Measurements from ENCODE around the gene CD109.

CD109 gene

DNA sequence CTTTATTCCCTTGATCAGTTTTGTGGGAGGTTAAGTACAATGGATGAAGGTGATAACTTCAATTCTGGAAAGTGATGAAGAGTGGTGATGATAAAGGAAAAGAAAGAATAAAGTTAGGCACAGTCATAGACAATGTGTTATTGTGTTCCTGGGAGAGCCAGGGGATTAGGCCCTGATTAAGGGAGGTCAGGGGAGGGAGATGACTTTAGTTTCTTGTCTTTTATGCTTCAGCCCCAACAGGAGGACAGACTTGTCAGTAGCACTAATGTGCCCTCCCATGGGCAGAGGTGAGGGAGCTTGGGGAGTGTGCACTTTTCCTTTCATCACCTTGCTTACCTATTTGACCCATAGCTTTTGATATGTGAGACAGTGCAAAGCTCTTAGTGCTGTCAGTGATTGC lies 115.7 kb downstream of the CD109 start:
- TF ChIP-seq, protein P1, sequence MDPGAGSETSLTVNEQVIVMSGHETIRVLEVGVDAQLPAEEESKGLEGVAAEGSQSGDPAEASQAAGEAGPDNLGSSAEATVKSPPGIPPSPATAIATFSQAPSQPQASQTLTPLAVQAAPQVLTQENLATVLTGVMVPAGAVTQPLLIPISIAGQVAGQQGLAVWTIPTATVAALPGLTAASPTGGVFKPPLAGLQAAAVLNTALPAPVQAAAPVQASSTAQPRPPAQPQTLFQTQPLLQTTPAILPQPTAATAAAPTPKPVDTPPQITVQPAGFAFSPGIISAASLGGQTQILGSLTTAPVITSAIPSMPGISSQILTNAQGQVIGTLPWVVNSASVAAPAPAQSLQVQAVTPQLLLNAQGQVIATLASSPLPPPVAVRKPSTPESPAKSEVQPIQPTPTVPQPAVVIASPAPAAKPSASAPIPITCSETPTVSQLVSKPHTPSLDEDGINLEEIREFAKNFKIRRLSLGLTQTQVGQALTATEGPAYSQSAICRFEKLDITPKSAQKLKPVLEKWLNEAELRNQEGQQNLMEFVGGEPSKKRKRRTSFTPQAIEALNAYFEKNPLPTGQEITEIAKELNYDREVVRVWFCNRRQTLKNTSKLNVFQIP (CRISPR knock-in tag; IDR thresholded peaks at IDR 0.05; ENCODE audit: borderline replicate concordance, low read depth), result no peak
- no peak for TF ChIP-seq SNAI2 (CRISPR knock-in tag; IDR thresholded peaks at IDR 0.05)
- TF ChIP-seq ZNF565 (CRISPR knock-in tag; conservative IDR thresholded peaks at IDR 0.05; ENCODE audit: low read depth), result no peak
- no peak for TF ChIP-seq RARB (CRISPR knock-in tag; IDR thresholded peaks at IDR 0.05)
- no peak for TF ChIP-seq GLIS3 (CRISPR knock-in tag; IDR thresholded peaks at IDR 0.05)
- no peak for TF ChIP-seq ZNF8 (CRISPR knock-in tag; IDR thresholded peaks at IDR 0.05)
- TF ChIP-seq CSDC2 (CRISPR knock-in tag; IDR thresholded peaks at IDR 0.05), result no peak
- TF ChIP-seq, protein P2, sequence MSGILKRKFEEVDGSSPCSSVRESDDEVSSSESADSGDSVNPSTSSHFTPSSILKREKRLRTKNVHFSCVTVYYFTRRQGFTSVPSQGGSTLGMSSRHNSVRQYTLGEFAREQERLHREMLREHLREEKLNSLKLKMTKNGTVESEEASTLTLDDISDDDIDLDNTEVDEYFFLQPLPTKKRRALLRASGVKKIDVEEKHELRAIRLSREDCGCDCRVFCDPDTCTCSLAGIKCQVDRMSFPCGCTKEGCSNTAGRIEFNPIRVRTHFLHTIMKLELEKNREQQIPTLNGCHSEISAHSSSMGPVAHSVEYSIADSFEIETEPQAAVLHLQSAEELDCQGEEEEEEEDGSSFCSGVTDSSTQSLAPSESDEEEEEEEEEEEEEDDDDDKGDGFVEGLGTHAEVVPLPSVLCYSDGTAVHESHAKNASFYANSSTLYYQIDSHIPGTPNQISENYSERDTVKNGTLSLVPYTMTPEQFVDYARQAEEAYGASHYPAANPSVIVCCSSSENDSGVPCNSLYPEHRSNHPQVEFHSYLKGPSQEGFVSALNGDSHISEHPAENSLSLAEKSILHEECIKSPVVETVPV (CRISPR knock-in tag; IDR thresholded peaks at IDR 0.05), result no peak
- TF ChIP-seq ESRRG (CRISPR knock-in tag; IDR thresholded peaks at IDR 0.05), result no peak
- TF ChIP-seq, protein P3, sequence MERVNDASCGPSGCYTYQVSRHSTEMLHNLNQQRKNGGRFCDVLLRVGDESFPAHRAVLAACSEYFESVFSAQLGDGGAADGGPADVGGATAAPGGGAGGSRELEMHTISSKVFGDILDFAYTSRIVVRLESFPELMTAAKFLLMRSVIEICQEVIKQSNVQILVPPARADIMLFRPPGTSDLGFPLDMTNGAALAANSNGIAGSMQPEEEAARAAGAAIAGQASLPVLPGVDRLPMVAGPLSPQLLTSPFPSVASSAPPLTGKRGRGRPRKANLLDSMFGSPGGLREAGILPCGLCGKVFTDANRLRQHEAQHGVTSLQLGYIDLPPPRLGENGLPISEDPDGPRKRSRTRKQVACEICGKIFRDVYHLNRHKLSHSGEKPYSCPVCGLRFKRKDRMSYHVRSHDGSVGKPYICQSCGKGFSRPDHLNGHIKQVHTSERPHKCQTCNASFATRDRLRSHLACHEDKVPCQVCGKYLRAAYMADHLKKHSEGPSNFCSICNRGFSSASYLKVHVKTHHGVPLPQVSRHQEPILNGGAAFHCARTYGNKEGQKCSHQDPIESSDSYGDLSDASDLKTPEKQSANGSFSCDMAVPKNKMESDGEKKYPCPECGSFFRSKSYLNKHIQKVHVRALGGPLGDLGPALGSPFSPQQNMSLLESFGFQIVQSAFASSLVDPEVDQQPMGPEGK (CRISPR knock-in tag; IDR thresholded peaks at IDR 0.05; ENCODE audit: borderline replicate concordance), result no peak
- TF ChIP-seq, protein P4, sequence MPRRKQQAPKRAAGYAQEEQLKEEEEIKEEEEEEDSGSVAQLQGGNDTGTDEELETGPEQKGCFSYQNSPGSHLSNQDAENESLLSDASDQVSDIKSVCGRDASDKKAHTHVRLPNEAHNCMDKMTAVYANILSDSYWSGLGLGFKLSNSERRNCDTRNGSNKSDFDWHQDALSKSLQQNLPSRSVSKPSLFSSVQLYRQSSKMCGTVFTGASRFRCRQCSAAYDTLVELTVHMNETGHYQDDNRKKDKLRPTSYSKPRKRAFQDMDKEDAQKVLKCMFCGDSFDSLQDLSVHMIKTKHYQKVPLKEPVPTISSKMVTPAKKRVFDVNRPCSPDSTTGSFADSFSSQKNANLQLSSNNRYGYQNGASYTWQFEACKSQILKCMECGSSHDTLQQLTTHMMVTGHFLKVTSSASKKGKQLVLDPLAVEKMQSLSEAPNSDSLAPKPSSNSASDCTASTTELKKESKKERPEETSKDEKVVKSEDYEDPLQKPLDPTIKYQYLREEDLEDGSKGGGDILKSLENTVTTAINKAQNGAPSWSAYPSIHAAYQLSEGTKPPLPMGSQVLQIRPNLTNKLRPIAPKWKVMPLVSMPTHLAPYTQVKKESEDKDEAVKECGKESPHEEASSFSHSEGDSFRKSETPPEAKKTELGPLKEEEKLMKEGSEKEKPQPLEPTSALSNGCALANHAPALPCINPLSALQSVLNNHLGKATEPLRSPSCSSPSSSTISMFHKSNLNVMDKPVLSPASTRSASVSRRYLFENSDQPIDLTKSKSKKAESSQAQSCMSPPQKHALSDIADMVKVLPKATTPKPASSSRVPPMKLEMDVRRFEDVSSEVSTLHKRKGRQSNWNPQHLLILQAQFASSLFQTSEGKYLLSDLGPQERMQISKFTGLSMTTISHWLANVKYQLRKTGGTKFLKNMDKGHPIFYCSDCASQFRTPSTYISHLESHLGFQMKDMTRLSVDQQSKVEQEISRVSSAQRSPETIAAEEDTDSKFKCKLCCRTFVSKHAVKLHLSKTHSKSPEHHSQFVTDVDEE (CRISPR knock-in tag; IDR thresholded peaks at IDR 0.05), result no peak
- TF ChIP-seq TOX (CRISPR knock-in tag; IDR thresholded peaks at IDR 0.05; ENCODE audit: borderline replicate concordance), result no peak
- TF ChIP-seq ZFP30 (CRISPR knock-in tag; IDR thresholded peaks at IDR 0.05), result no peak
- no peak for TF ChIP-seq ZFP3 (CRISPR knock-in tag; IDR thresholded peaks at IDR 0.05)
- no peak for TF ChIP-seq ARNTL (CRISPR knock-in tag; IDR thresholded peaks at IDR 0.05; ENCODE audit: borderline replicate concordance, low read depth)
- ATAC-seq, result no peak

DNA sequence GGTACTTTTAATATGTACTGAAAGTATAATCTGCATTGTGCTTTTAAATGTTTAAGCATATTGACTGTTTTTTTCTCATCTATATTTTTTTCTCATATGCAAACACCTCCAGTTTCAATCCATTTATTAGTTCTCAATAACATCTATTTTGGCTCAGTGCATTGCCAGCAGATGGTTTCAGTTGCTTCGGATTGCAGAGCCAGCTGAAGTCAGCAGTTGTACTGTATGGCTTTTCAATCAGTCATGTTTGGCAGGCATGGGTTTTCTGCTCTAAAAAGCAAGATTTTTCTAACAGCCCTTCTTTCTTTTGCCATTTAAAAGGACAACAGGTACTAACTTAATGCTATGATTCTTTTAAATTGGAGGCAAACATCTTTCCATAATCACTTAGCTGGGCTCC lies 121.2 kb downstream of the CD109 start:
- TF ChIP-seq ISL1 (CRISPR knock-in tag; IDR thresholded peaks at IDR 0.05), result no peak
- no peak for TF ChIP-seq ZC3H10 (CRISPR knock-in tag; IDR thresholded peaks at IDR 0.05)
- no peak for TF ChIP-seq ZFP3 (CRISPR knock-in tag; IDR thresholded peaks at IDR 0.05)
- TF ChIP-seq, protein P1 (CRISPR knock-in tag; IDR thresholded peaks at IDR 0.05; ENCODE audit: borderline replicate concordance, low read depth), result no peak
- TF ChIP-seq, protein P5, sequence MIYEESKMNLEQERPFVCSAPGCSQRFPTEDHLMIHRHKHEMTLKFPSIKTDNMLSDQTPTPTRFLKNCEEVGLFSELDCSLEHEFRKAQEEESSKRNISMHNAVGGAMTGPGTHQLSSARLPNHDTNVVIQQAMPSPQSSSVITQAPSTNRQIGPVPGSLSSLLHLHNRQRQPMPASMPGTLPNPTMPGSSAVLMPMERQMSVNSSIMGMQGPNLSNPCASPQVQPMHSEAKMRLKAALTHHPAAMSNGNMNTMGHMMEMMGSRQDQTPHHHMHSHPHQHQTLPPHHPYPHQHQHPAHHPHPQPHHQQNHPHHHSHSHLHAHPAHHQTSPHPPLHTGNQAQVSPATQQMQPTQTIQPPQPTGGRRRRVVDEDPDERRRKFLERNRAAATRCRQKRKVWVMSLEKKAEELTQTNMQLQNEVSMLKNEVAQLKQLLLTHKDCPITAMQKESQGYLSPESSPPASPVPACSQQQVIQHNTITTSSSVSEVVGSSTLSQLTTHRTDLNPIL (CRISPR knock-in tag; IDR thresholded peaks at IDR 0.05; ENCODE audit: low read depth), result no peak
- TF ChIP-seq, protein P2 (CRISPR knock-in tag; IDR thresholded peaks at IDR 0.05), result no peak
- TF ChIP-seq, protein P4 (CRISPR knock-in tag; IDR thresholded peaks at IDR 0.05), result no peak
- no peak for TF ChIP-seq ZNF565 (CRISPR knock-in tag; conservative IDR thresholded peaks at IDR 0.05; ENCODE audit: low read depth)
- no peak for TF ChIP-seq GLIS3 (CRISPR knock-in tag; IDR thresholded peaks at IDR 0.05)
- no peak for TF ChIP-seq SNAI2 (CRISPR knock-in tag; IDR thresholded peaks at IDR 0.05)
- no peak for TF ChIP-seq BACH2 (CRISPR knock-in tag; IDR thresholded peaks at IDR 0.05; ENCODE audit: borderline replicate concordance)
- TF ChIP-seq ARNTL (CRISPR knock-in tag; IDR thresholded peaks at IDR 0.05; ENCODE audit: borderline replicate concordance, low read depth), result no peak
- no peak for TF ChIP-seq PPARA (CRISPR knock-in tag; IDR thresholded peaks at IDR 0.05; ENCODE audit: borderline replicate concordance)
- TF ChIP-seq ESRRG (CRISPR knock-in tag; IDR thresholded peaks at IDR 0.05), result no peak
- no peak for TF ChIP-seq RARB (CRISPR knock-in tag; IDR thresholded peaks at IDR 0.05)
- no peak for ATAC-seq

Data from SK-N-SH treated with all-trans-retinoic acid at 6 μM for 48 hours (cell line).